ENCODE measurements around the gene KRT81.

DNA sequence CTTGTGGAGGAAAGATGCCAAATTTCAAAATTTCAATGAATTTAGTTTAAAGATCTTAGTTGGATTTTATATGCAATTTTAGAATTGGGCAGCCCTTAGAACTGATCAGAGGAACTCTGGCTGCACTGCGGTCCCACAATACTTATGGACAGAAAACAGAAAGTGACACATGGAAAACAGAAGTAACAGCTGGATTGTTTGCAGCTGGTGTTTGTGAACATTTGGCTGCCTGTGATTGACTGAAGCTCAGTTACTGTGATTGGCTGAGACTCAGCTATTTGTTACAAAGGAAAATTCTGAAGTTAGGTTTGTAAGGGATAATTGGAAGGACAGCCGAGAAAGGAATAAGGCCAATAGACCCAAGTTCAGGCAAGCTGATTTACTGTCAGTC lies 26.9 kb downstream of the KRT81 start:
- no peak for TF ChIP-seq GATA2 (IDR thresholded peaks at IDR 0.05; ENCODE audit: low read depth, low read length)
- no peak for TF ChIP-seq GATA3 (IDR thresholded peaks at IDR 0.05; ENCODE audit: low read depth, low read length)
